NCI-H1417 (cell line): ENCODE data around the gene PROC.

Experiments
- DNase-seq, 3 experiments: peaks; one replicate each; lab custom pipeline; 2025; lab: John Stamatoyannopoulos, UW

Gene PROC

DNA sequence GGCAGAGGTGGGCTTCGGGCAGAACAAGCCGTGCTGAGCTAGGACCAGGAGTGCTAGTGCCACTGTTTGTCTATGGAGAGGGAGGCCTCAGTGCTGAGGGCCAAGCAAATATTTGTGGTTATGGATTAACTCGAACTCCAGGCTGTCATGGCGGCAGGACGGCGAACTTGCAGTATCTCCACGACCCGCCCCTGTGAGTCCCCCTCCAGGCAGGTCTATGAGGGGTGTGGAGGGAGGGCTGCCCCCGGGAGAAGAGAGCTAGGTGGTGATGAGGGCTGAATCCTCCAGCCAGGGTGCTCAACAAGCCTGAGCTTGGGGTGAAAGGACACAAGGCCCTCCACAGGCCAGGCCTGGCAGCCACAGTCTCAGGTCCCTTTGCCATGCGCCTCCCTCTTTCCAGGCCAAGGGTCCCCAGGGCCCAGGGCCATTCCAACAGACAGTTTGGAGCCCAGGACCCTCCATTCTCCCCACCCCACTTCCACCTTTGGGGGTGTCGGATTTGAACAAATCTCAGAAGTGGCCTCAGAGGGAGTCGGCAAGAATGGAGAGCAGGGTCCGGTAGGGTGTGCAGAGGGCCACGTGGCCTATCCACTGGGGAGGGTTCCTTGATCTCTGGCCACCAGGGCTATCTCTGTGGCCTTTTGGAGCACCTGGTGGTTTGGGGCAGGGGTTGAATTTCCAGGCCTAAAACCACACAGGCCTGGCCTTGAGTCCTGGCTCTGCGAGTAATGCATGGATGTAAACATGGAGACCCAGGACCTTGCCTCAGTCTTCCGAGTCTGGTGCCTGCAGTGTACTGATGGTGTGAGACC lies at the start of gene PROC:
PROC (plus strand) TSS at position 128 of the 812 bp plus-strand sequence. CDS start 1,516 bp downstream, outside the sequence.
- DNase-seq, result no peak

GRCh38 chr2:127370010-127370409 lies 48.2 kb upstream of the PROC start:
- DNase-seq, result no peak

- DNase-seq, result no peak
Measured at GRCh38 chr2:127371037-127371436, 47.2 kb upstream of the PROC start.

- DNase-seq, result no peak
Measured at GRCh38 chr2:127373362-127374083, 44.7 kb upstream of the PROC start.

- DNase-seq, result no peak
Measured at GRCh38 chr2:127376257-127376656, 42.0 kb upstream of the PROC start.

DNA sequence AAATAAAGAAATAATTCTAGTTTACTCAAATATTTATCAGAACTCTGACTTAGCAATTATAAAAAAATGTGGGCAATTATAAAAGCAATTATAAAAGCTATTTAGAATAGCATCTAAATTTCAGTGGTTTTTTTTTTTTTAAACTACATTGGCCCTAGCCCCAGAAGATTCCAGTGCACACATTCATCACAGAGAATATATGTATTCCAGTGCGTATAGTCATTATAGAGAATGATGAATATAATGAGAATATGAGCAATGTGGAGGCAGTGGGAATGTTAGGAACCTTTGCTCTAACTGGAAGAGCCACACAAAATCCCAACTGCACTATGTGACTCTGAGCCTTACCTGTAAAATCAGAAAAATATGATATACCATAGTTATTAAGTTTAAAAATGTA lies 41.0 kb upstream of the PROC start:
- no peak for DNase-seq

GRCh38 chr2:127378720-127379119 lies 39.5 kb upstream of the PROC start:
- DNase-seq, result no peak

- no peak for DNase-seq
Measured at GRCh38 chr2:127379712-127380355, 38.4 kb upstream of the PROC start.

GRCh38 chr2:127381762-127382161 lies 36.5 kb upstream of the PROC start:
- no peak for DNase-seq

DNA sequence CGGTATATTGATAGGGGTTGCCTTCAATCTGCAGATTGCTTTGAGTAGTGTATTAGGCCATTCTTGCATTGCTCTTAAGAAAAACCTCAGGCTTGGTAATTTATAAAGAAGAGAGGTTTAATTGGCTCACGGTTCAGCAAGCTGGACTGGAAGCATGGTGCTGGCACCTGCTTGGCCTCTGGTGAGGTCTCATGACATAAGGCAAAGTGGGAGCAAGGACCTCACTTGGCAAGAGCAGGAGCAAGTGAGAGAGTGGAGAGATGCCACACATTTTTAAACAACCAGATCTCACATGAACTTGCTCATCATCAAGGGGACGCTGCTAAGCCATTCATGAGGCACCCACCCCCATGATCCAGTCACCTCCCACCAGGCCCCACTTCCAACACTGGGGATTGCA lies 35.4 kb upstream of the PROC start:
- no peak for DNase-seq

GRCh38 chr2:127384529-127384928 lies 33.7 kb upstream of the PROC start:
- no peak for DNase-seq

DNA sequence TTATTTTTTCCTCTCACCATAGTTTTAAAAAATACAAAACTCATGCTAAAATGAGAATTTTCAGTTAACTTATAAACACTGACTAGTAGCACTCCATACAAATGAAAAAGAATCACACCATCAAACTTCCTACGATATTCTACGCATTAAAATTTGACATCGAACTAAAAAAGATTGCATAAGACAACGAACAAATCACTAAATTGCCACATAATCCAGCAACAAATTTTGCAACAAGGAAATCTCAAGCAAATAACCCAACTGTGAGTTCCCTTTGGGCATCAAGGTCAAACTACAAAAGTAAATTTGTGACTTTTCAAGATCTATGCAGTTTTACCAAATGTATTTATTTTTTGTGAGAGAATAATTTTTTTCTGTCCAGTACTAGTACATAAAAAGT lies 32.0 kb upstream of the PROC start:
- no peak for DNase-seq

GRCh38 chr2:127386764-127387654 lies 31.2 kb upstream of the PROC start:
- peak; percentile 82 to 88 (median 86) for DNase-seq

- DNase-seq, result peak; percentile 92 to 94 (median 93)
Measured at GRCh38 chr2:127387655-127388422, 30.4 kb upstream of the PROC start, which contains the start of gene MAP3K2. Gene MAP3K2 (minus strand): TSS chr2:127387975. CDS start chr2:127343129, 44,846 bp downstream.

DNA sequence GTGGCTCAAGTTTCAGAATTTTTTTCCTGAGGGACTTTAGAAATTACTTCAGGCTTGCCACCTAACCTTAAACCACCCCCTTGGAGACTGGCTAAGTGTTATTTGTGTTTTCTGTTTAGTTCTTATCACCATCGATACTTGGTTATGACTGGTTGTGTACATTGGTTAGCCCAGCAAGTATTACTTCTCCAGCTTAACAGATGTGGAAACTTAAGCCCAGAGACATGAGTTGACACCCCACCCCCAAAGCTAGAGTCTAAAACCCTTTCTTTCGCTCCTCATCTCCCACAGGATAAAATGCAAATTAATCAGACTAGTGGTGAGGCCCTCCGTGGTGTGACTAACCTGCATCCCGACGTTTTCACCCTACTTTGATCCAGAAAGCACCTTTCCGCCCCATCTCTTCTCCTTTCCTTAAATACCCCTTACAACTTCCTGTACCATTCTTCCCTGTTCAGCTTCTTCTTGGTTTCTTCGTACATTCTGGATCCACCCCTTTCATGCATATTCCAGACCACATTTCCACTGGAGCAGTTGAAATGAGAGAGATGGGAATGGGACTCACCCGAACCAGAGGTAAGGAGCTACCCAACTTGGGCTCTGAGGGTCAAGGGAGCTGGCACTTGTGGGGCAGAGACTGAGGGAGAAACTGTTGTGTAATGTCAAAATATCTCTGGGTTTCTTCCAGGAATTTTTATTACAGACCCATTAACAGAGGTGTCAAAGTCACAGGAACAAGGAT lies 29.6 kb upstream of the PROC start:
- no peak for DNase-seq

DNA sequence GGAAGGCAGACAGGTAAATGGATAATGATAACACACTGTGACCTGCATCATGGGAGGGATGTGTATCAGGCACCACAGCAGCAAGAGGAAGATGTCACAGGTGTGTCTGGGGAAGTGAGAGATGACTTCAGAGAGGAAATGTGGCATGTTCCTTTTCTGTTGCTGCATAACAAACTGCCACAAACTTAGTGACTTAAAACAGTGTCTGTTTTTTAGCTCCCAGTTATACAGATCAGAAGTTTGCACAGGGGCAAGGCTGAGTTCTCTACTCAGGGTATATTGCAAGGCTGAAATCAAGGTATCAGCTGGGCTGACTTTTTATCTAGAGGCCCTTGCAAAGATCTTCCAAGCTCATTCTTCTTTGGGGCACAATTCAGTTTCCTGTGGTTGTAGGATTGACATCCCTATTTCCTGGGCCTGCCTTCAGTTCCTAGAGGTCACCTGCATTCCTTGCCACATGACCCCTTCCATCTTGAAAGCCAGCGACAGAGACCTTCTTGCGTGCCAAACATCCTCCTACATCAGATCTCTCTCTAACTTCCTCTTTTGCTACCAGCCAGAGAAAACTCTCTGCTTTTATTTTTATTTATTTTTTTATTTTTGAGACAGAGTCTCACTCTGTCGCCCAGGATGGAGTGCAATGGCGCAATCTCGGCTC lies 28.3 kb upstream of the PROC start:
- no peak for DNase-seq

- no peak for DNase-seq
Measured at GRCh38 chr2:127392133-127392827, 25.9 kb upstream of the PROC start.

- DNase-seq, result no peak
Measured at GRCh38 chr2:127392828-127393578, 25.2 kb upstream of the PROC start.
